ENCODE data around the gene KAT2B. TPM values are rescaled to one million over a fixed set of nuclear protein-coding genes. Genes with fewer than 3 reads are reported as not detected.

KAT2B gene
- total and polyA plus RNA-seq, 4 donors, result 7.5 to 58.5 (median 16.3) TPM

DNA sequence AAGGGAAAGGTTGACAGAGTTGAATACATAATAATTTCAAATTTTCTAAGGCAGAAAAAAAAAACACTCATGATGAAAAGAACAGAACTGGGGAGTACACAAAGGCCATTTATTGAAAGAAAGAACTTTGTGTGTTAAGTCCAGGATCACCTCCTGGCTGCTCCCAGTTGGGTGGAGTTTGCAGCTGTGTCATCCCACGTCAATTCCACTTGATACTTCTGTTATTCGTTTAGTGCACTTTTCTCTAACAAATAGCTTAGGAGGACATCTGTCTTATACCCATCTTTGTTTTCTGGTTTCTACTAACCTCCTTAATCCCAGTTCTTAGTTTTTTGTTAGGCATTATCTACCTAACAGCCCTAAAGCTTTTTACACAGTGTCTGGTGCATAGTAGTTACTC lies 101.1 kb downstream of the KAT2B start:
- TF ChIP-seq, protein P1, sequence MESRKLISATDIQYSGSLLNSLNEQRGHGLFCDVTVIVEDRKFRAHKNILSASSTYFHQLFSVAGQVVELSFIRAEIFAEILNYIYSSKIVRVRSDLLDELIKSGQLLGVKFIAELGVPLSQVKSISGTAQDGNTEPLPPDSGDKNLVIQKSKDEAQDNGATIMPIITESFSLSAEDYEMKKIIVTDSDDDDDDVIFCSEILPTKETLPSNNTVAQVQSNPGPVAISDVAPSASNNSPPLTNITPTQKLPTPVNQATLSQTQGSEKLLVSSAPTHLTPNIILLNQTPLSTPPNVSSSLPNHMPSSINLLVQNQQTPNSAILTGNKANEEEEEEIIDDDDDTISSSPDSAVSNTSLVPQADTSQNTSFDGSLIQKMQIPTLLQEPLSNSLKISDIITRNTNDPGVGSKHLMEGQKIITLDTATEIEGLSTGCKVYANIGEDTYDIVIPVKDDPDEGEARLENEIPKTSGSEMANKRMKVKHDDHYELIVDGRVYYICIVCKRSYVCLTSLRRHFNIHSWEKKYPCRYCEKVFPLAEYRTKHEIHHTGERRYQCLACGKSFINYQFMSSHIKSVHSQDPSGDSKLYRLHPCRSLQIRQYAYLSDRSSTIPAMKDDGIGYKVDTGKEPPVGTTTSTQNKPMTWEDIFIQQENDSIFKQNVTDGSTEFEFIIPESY (IDR thresholded peaks at IDR 0.05), result no peak
- TF ChIP-seq HNF4A (conservative IDR thresholded peaks at IDR 0.05), result no peak
- TF ChIP-seq FOXA1 (IDR thresholded peaks at IDR 0.05), result no peak
- no peak for TF ChIP-seq NR2F2 (IDR thresholded peaks at IDR 0.05)
- no peak for TF ChIP-seq JUND (IDR thresholded peaks at IDR 0.05)
- no peak for TF ChIP-seq FOXA2 (IDR thresholded peaks at IDR 0.05)
- TF ChIP-seq EGR1 (IDR thresholded peaks at IDR 0.05; ENCODE audit: low read depth in 2 of 2), result no peak
- no peak for TF ChIP-seq HNF4G (IDR thresholded peaks at IDR 0.05)
- Histone ChIP-seq H3K36me3 (ENCODE audit: control insufficient read depth in 4 of 4, insufficient read depth in 3 of 4, low read depth in 1 of 4, low read length in 3 of 4) (peaks cover 0 to 24% (median 7%) of the 10 kb centered on the region in 4 donors), H3K9me3 (ENCODE audit: control insufficient read depth in 4 of 4, low read length in 3 of 4) (no peaks in the 10 kb centered on the region), H3K9ac (ENCODE audit: low read depth in 1 of 2, low read length in 2 of 2) (no peak overlapping the region), H3K27ac (ENCODE audit: low read depth in 1 of 2, low read length in 2 of 2) (no peak overlapping the region), H3K27me3 (ENCODE audit: control insufficient read depth in 4 of 4, insufficient read depth in 4 of 4, low read length in 3 of 4) (no peaks in the 10 kb centered on the region), H3K4me1 (ENCODE audit: control insufficient read depth in 4 of 4, insufficient read depth in 4 of 4, low read length in 3 of 4) (no peaks in the 10 kb centered on the region), H3K4me3 (ENCODE audit: low read depth in 1 of 3, low read length in 3 of 3) (no peak overlapping the region)
- 81% methylated on average over 2 of the region's 2 CpGs for WGBS
- DNase-seq (ENCODE audit: low spot score), result no peak

DNA sequence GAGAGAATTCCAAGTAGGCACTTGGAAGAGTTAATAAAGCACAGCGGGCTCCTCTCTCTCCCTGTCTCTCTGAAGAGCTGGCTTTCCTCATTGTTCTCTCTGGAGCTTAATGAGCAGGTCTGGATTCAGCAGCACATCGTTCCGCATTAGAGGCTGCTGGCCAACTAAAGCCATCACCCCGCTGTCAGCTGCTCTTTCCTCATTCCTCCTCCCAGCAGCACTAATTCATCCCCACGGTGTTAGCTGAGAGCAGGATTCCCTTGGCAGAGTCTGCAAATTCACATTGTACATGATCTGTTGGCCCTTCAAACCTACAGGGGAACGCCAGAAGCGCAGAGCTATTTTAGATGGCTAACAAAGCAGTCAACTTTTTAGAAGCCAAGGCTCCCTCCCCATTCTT lies 101.6 kb downstream of the KAT2B start:
- no peaks in the 10 kb centered on the region for H3K9me3 ChIP-seq (ENCODE audit: control insufficient read depth in 4 of 4, low read length in 3 of 4)
- H3K4me1 ChIP-seq (ENCODE audit: control insufficient read depth in 4 of 4, insufficient read depth in 4 of 4, low read length in 3 of 4), result peaks cover 0 to 3% (median 0%) of the 10 kb centered on the region in 4 donors
- no peak for DNase-seq (ENCODE audit: low spot score)
- peaks cover 0 to 23% (median 7%) of the 10 kb centered on the region in 4 donors for H3K36me3 ChIP-seq (ENCODE audit: control insufficient read depth in 4 of 4, insufficient read depth in 3 of 4, low read depth in 1 of 4, low read length in 3 of 4)
- H3K27me3 ChIP-seq (ENCODE audit: control insufficient read depth in 4 of 4, insufficient read depth in 4 of 4, low read length in 3 of 4), result no peaks in the 10 kb centered on the region
- no peak overlapping the region for H3K4me3 ChIP-seq (ENCODE audit: low read depth in 1 of 3, low read length in 3 of 3)
- WGBS, result 86% methylated on average over 7 of the region's 7 CpGs
- TF ChIP-seq, protein P2, sequence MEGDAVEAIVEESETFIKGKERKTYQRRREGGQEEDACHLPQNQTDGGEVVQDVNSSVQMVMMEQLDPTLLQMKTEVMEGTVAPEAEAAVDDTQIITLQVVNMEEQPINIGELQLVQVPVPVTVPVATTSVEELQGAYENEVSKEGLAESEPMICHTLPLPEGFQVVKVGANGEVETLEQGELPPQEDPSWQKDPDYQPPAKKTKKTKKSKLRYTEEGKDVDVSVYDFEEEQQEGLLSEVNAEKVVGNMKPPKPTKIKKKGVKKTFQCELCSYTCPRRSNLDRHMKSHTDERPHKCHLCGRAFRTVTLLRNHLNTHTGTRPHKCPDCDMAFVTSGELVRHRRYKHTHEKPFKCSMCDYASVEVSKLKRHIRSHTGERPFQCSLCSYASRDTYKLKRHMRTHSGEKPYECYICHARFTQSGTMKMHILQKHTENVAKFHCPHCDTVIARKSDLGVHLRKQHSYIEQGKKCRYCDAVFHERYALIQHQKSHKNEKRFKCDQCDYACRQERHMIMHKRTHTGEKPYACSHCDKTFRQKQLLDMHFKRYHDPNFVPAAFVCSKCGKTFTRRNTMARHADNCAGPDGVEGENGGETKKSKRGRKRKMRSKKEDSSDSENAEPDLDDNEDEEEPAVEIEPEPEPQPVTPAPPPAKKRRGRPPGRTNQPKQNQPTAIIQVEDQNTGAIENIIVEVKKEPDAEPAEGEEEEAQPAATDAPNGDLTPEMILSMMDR (IDR thresholded peaks at IDR 0.05; ENCODE audit: low read depth, low read length, missing input control), result no peak
- TF ChIP-seq, protein P3, sequence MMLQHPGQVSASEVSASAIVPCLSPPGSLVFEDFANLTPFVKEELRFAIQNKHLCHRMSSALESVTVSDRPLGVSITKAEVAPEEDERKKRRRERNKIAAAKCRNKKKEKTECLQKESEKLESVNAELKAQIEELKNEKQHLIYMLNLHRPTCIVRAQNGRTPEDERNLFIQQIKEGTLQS (IDR thresholded peaks at IDR 0.05), result no peak
- TF ChIP-seq RAD21 (IDR thresholded peaks at IDR 0.05), result no peak
- TF ChIP-seq, protein P4, sequence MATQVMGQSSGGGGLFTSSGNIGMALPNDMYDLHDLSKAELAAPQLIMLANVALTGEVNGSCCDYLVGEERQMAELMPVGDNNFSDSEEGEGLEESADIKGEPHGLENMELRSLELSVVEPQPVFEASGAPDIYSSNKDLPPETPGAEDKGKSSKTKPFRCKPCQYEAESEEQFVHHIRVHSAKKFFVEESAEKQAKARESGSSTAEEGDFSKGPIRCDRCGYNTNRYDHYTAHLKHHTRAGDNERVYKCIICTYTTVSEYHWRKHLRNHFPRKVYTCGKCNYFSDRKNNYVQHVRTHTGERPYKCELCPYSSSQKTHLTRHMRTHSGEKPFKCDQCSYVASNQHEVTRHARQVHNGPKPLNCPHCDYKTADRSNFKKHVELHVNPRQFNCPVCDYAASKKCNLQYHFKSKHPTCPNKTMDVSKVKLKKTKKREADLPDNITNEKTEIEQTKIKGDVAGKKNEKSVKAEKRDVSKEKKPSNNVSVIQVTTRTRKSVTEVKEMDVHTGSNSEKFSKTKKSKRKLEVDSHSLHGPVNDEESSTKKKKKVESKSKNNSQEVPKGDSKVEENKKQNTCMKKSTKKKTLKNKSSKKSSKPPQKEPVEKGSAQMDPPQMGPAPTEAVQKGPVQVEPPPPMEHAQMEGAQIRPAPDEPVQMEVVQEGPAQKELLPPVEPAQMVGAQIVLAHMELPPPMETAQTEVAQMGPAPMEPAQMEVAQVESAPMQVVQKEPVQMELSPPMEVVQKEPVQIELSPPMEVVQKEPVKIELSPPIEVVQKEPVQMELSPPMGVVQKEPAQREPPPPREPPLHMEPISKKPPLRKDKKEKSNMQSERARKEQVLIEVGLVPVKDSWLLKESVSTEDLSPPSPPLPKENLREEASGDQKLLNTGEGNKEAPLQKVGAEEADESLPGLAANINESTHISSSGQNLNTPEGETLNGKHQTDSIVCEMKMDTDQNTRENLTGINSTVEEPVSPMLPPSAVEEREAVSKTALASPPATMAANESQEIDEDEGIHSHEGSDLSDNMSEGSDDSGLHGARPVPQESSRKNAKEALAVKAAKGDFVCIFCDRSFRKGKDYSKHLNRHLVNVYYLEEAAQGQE (IDR thresholded peaks at IDR 0.05), result no peak
- no peak for TF ChIP-seq YY1 (IDR thresholded peaks at IDR 0.05)
- TF ChIP-seq, protein P1 (IDR thresholded peaks at IDR 0.05), result no peak
- TF ChIP-seq, protein P5, sequence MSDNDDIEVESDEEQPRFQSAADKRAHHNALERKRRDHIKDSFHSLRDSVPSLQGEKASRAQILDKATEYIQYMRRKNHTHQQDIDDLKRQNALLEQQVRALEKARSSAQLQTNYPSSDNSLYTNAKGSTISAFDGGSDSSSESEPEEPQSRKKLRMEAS (IDR thresholded peaks at IDR 0.05), result no peak
- no peak for TF ChIP-seq SP1 (IDR thresholded peaks at IDR 0.05)
- TF ChIP-seq EGR1 (IDR thresholded peaks at IDR 0.05; ENCODE audit: low read depth in 2 of 2), result no peak
- TF ChIP-seq TAF1 (conservative IDR thresholded peaks at IDR 0.05), result no peak
- no peak for TF ChIP-seq NR2F2 (IDR thresholded peaks at IDR 0.05)
- no peak for TF ChIP-seq FOXA2 (IDR thresholded peaks at IDR 0.05)
- no peak for TF ChIP-seq GABPA (IDR thresholded peaks at IDR 0.05 in 1 of 2, conservative IDR thresholded peaks at IDR 0.05 in 1 of 2)
- no peak for TF ChIP-seq HNF4G (IDR thresholded peaks at IDR 0.05)
- no peak for TF ChIP-seq JUND (IDR thresholded peaks at IDR 0.05)
- TF ChIP-seq HNF4A (conservative IDR thresholded peaks at IDR 0.05), result no peak
- TF ChIP-seq RXRA (IDR thresholded peaks at IDR 0.05), result no peak
- TF ChIP-seq FOXA1 (IDR thresholded peaks at IDR 0.05), result no peak
- H3K9ac ChIP-seq (ENCODE audit: low read depth in 1 of 2, low read length in 2 of 2), result no peak overlapping the region
- H3K27ac ChIP-seq (ENCODE audit: low read depth in 1 of 2, low read length in 2 of 2), result no peak overlapping the region
